ENCODE results near the gene USP19. TPM values are rescaled to one million over a fixed set of nuclear protein-coding genes. Genes with fewer than 3 reads are reported as not detected.
A peak's percentile ranks its signal among the peaks of the same experiment; 100 is the strongest.

USP19 gene
- total RNA-seq, 1 donor from 2014 or later, result 75.3 TPM

GRCh38 chr3:49158103-49158709 is 37.6 kb upstream of the USP19 start:
- Mint-ChIP-seq H3K36me3 (ENCODE audit: low read depth) (peaks cover 13% of the 10 kb centered on the region), H3K4me3 (no peak overlapping the region), H3K4me1 (peaks cover 2% of the 10 kb centered on the region), H3K9me3 (no peaks in the 10 kb centered on the region), H3K27ac (no peak overlapping the region), H3K27me3 (no peaks in the 10 kb centered on the region)
- ChIA-PET POLR2A (interaction anchor here (0.5 kb wide), 1 partner anchor 10 kb away, joined by 11 read pairs; no protein-coding TSS in a partner anchor), CTCF (interaction anchor here (1.0 to 5.0 kb wide), 4 partner anchors 11 to 170 kb away, joined by 3 to 46 read pairs (median 4); partner anchors contain the start of genes P4HTM, QRICH1 and USP19)
- TF ChIP-seq CTCF (IDR thresholded peaks at IDR 0.05), result no peak
- ATAC-seq (ENCODE audit: low read depth), result peak; percentile 84
- peak; percentile 26 for DNase-seq
- intact Hi-C loops (cut with micrococcal nuclease), result loop anchor here (1.0 to 10.0 kb wide), 3 partner anchors 63 to 423 kb away; partner anchors contain the start of gene QRICH1

GRCh38 chr3:49157289-49157688 is 36.7 kb upstream of the USP19 start:
- ChIA-PET POLR2A (no interaction called here), CTCF (interaction anchor here (1.0 to 5.0 kb wide), 3 partner anchors 12 to 169 kb away, joined by 3 to 46 read pairs (median 4); partner anchors contain the start of gene P4HTM)
- H3K4me3 Mint-ChIP-seq, result no peak overlapping the region
- ATAC-seq (ENCODE audit: low read depth), result no peak
- no peaks in the 10 kb centered on the region for H3K27me3 Mint-ChIP-seq
- DNase-seq, result no peak
- intact Hi-C loops (cut with micrococcal nuclease), result loop anchor here (10.0 kb wide), 1 partner anchor 422 kb away; no protein-coding TSS in a partner anchor
- no peak for TF ChIP-seq CTCF (IDR thresholded peaks at IDR 0.05)
- H3K36me3 Mint-ChIP-seq (ENCODE audit: low read depth), result peaks cover 7% of the 10 kb centered on the region
- no peak overlapping the region for H3K27ac Mint-ChIP-seq
- peaks cover 2% of the 10 kb centered on the region for H3K4me1 Mint-ChIP-seq
- no peaks in the 10 kb centered on the region for H3K9me3 Mint-ChIP-seq

- intact Hi-C loops (cut with micrococcal nuclease), result loop anchor here (10.0 kb wide), 1 partner anchor 419 kb away; no protein-coding TSS in a partner anchor
- H3K27ac Mint-ChIP-seq, result no peak overlapping the region
- H3K36me3 Mint-ChIP-seq (ENCODE audit: low read depth), result no peaks in the 10 kb centered on the region
- ChIA-PET POLR2A (no interaction called here), CTCF (no interaction called here)
- no peak overlapping the region for H3K4me3 Mint-ChIP-seq
- H3K27me3 Mint-ChIP-seq, result no peaks in the 10 kb centered on the region
- H3K9me3 Mint-ChIP-seq, result no peaks in the 10 kb centered on the region
- ATAC-seq (ENCODE audit: low read depth) (no peak), DNase-seq (no peak)
- no peak for TF ChIP-seq CTCF (IDR thresholded peaks at IDR 0.05)
- peaks cover 2% of the 10 kb centered on the region for H3K4me1 Mint-ChIP-seq
These were observed 32.8 kb upstream of the USP19 start for GRCh38 chr3:49153349-49153912.

GRCh38 chr3:49151610-49152009 is 31.0 kb upstream of the USP19 start:
- Mint-ChIP-seq H3K36me3 (ENCODE audit: low read depth) (no peaks in the 10 kb centered on the region), H3K27me3 (no peaks in the 10 kb centered on the region), H3K4me3 (no peak overlapping the region), H3K9me3 (no peaks in the 10 kb centered on the region), H3K4me1 (no peaks in the 10 kb centered on the region), H3K27ac (no peak overlapping the region)
- TF ChIP-seq CTCF (IDR thresholded peaks at IDR 0.05), result no peak
- intact Hi-C loops (cut with micrococcal nuclease), result loop anchor here (10.0 kb wide), 1 partner anchor 417 kb away; no protein-coding TSS in a partner anchor
- ATAC-seq (ENCODE audit: low read depth) (no peak), DNase-seq (no peak)
- ChIA-PET POLR2A (no interaction called here), CTCF (interaction anchor here (0.6 kb wide), 1 partner anchor 1765 kb away, joined by 3 read pairs; no protein-coding TSS in a partner anchor)

GRCh38 chr3:49148159-49148558 is 27.5 kb upstream of the USP19 start:
- no peak for TF ChIP-seq CTCF (IDR thresholded peaks at IDR 0.05)
- Mint-ChIP-seq H3K9me3 (no peaks in the 10 kb centered on the region), H3K36me3 (ENCODE audit: low read depth) (no peaks in the 10 kb centered on the region), H3K27me3 (peaks cover 3% of the 10 kb centered on the region), H3K4me3 (no peak overlapping the region), H3K4me1 (no peaks in the 10 kb centered on the region), H3K27ac (no peak overlapping the region)
- no peak for DNase-seq
- intact Hi-C loops (cut with micrococcal nuclease), result no loop called here
- CTCF ChIA-PET, result no interaction called here
- no peak for ATAC-seq (ENCODE audit: low read depth)
- POLR2A ChIA-PET, result interaction anchor here (0.7 kb wide), 2 partner anchors 10 to 183 kb away, joined by 3 to 11 read pairs; no protein-coding TSS in a partner anchor

All from activated B cell treated with CpG ODN at 0.5 μM for 24 hours (primary cell).